ENCODE results near the gene ART5.

DNA sequence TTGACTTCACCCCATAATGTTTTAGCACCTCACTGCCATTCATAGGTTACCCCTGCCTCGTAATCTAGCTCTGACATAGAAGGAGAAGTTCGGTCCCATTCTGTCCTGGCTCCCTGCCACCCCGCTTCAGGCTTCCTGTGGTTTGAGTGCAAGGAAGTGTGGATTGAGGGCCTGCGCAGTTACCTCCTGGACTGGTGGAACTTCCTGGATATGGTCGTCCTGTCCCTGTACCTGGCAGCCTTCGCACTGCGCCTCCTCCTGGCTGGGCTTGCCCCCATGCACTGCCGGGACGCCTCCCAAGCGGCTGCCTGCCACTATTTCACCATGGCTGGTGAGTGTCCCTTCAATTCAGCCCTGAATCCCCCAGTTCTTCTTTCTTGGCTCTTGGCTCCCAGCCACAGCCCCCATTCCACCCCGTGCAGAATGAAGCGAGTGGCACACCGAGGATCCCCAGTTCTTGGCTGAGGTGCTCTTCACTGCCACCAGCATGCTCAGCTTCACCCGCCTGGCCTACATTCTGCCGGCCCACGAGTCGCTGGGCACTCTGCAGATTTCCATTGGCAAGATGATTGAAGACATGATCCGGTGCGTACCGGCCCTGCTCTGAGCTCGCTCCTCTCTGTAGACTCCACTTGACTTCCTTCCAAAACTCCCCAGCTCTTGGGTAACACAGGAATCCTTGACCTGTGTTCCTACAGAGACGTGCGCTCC, 15.4 kb downstream of the ART5 start:
- TF ChIP-seq, protein P1, sequence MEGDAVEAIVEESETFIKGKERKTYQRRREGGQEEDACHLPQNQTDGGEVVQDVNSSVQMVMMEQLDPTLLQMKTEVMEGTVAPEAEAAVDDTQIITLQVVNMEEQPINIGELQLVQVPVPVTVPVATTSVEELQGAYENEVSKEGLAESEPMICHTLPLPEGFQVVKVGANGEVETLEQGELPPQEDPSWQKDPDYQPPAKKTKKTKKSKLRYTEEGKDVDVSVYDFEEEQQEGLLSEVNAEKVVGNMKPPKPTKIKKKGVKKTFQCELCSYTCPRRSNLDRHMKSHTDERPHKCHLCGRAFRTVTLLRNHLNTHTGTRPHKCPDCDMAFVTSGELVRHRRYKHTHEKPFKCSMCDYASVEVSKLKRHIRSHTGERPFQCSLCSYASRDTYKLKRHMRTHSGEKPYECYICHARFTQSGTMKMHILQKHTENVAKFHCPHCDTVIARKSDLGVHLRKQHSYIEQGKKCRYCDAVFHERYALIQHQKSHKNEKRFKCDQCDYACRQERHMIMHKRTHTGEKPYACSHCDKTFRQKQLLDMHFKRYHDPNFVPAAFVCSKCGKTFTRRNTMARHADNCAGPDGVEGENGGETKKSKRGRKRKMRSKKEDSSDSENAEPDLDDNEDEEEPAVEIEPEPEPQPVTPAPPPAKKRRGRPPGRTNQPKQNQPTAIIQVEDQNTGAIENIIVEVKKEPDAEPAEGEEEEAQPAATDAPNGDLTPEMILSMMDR (IDR thresholded peaks at IDR 0.05), result no peak
- TF ChIP-seq POLR2A (IDR thresholded peaks at IDR 0.05), result no peak
